ENCODE data around the gene FCHSD2. TPM values are rescaled to one million over a fixed set of nuclear protein-coding genes. Genes with fewer than 3 reads are reported as not detected.

Gene FCHSD2
- total RNA-seq, 1 donor from 2014 or later = 18.9 TPM

DNA sequence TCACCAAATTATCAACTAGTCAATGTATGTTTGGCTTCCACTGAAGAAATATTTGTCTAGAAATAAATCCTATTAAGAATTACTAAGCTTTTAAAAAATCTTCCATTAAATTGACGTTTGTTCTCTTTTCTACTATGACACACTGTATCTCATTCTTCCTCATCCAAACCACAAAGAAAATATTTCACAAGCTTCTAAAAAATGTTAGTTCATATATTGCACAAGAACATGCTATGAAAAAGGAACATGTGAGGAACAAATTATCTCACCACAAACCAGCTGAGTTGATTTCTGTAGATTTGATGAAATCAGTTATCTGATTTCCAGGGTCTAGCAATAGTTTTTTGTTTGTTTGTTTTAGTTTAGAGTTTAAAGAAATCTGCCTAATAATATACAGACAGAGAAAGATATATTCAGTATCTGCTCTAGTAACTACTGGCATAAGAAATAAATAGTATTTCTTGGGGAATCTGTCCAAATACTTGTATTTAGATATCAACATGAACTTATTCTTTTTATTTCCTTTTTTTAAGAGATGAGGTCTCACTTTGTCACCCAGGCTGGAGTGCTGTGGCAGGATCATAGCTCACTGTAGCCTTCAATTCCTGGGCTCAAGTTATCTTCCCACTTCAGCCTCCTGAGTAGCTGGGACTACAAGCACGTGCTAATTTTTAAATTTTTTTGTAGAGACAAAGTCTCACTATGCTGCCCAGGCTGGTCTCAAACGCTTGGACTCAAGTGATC, 166.2 kb downstream of the FCHSD2 start:
- H3K4me1 ChIP-seq (ENCODE audit: insufficient read depth, low read length) = peaks cover 5% of the 10 kb centered on the region
- H3K27me3 Mint-ChIP-seq (ENCODE audit: low read depth, unreplicated experiment) = no peaks in the 10 kb centered on the region
- H3K9ac ChIP-seq (ENCODE audit: low read length) = no peak overlapping the region
- no peak overlapping the region for H3K27ac Mint-ChIP-seq (ENCODE audit: unreplicated experiment)
- no peak overlapping the region for H3K27ac ChIP-seq (ENCODE audit: low read depth, low read length)
- H3K4me1 Mint-ChIP-seq (ENCODE audit: low read depth, unreplicated experiment) = peaks cover 4% of the 10 kb centered on the region
- H3K4me3 Mint-ChIP-seq (ENCODE audit: unreplicated experiment) = no peak overlapping the region
- peaks cover 8% of the 10 kb centered on the region for H3K9me3 Mint-ChIP-seq (ENCODE audit: unreplicated experiment)
- FAIRE-seq = peak; percentile 45
- no peak for TF ChIP-seq CTCF (IDR thresholded peaks at IDR 0.05; ENCODE audit: insufficient read depth, low read depth, low read length)
- no peak for TF ChIP-seq EZH2 (IDR thresholded peaks at IDR 0.05; ENCODE audit: insufficient read depth, low read length)
- no peaks in the 10 kb centered on the region for H3K36me3 ChIP-seq (ENCODE audit: insufficient read depth, low read length)
- H3K27me3 ChIP-seq (ENCODE audit: insufficient read depth, low read length) = no peaks in the 10 kb centered on the region
- no peak overlapping the region for H2AFZ ChIP-seq (ENCODE audit: low read depth, low read length)
- no peak overlapping the region for H3K4me3 ChIP-seq (ENCODE audit: insufficient read depth, low read depth, low read length)
- H3K4me2 ChIP-seq (ENCODE audit: low read length) = peak overlapping the region; percentile 0
- no peaks in the 10 kb centered on the region for H3K79me2 ChIP-seq (ENCODE audit: insufficient read depth, low read length)
- H3K36me3 Mint-ChIP-seq (ENCODE audit: low read depth, unreplicated experiment) = peaks cover 2% of the 10 kb centered on the region
- H4K20me1 ChIP-seq (ENCODE audit: insufficient read depth, low read length) = no peaks in the 10 kb centered on the region
- peak; percentile 92 for DNase-seq (ENCODE audit: low read depth)
- no peaks in the 10 kb centered on the region for H3K9me3 ChIP-seq (ENCODE audit: insufficient read depth, low read depth, low read length)

DNA sequence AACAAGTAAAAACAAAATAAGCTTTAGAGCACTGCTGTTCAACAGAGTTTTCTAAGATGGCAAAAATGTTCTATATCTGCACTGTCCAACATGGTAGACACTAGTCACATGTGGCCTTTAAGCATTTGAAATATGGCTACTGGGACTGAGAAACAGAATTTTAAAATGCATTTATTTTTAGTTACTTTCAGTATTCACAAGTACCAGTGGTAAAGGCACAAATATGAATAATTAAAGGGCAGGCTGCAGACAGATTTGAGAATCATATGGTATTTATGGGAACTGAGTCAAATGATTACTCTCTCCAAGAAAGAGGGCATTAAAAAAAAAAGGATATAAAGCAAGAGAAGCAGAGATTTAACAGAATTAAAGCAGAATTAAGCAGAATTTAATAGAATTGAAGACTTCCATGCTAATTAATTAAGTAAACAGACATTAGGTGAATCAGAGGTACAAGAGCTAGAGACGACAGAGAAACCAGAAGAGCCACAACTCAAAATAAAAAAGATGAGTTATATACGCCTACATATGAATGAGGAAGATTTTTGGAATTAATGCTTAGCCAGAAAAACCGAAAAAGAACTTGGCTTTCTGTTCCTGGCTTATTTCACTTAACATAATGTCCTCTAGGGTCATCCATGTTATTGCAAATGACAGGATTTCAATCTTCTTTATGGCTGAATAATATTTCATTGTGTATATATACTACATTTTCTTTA, 167.5 kb downstream of the FCHSD2 start:
- H3K36me3 ChIP-seq (ENCODE audit: insufficient read depth, low read length) = no peaks in the 10 kb centered on the region
- H3K27ac ChIP-seq (ENCODE audit: low read depth, low read length) = no peak overlapping the region
- H3K79me2 ChIP-seq (ENCODE audit: insufficient read depth, low read length) = no peaks in the 10 kb centered on the region
- Mint-ChIP-seq H3K9me3 (ENCODE audit: unreplicated experiment) (peaks cover 8% of the 10 kb centered on the region), H3K4me3 (ENCODE audit: unreplicated experiment) (no peak overlapping the region), H3K4me1 (ENCODE audit: low read depth, unreplicated experiment) (peaks cover 13% of the 10 kb centered on the region), H3K27ac (ENCODE audit: unreplicated experiment) (no peak overlapping the region), H3K36me3 (ENCODE audit: low read depth, unreplicated experiment) (peaks cover 2% of the 10 kb centered on the region), H3K27me3 (ENCODE audit: low read depth, unreplicated experiment) (no peaks in the 10 kb centered on the region)
- H3K4me1 ChIP-seq (ENCODE audit: insufficient read depth, low read length) = peaks cover 16% of the 10 kb centered on the region
- no peaks in the 10 kb centered on the region for H3K9me3 ChIP-seq (ENCODE audit: insufficient read depth, low read depth, low read length)
- H3K4me3 ChIP-seq (ENCODE audit: insufficient read depth, low read depth, low read length) = no peak overlapping the region
- H4K20me1 ChIP-seq (ENCODE audit: insufficient read depth, low read length) = no peaks in the 10 kb centered on the region
- TF ChIP-seq CTCF (IDR thresholded peaks at IDR 0.05; ENCODE audit: insufficient read depth, low read depth, low read length) = no peak
- no peak for TF ChIP-seq EZH2 (IDR thresholded peaks at IDR 0.05; ENCODE audit: insufficient read depth, low read length)
- H3K9ac ChIP-seq (ENCODE audit: low read length) = no peak overlapping the region
- no peak for FAIRE-seq
- no peak overlapping the region for H2AFZ ChIP-seq (ENCODE audit: low read depth, low read length)
- H3K27me3 ChIP-seq (ENCODE audit: insufficient read depth, low read length) = no peaks in the 10 kb centered on the region
- no peak overlapping the region for H3K4me2 ChIP-seq (ENCODE audit: low read length)
- DNase-seq (ENCODE audit: low read depth) = no peak

Measured in astrocyte (in vitro differentiated cells and primary cell).